ENCODE results near the gene HMBS. TPM values are rescaled to one million over a fixed set of nuclear protein-coding genes. Genes with fewer than 3 reads are reported as not detected.

The HMBS gene
- total and polyA plus RNA-seq, 2 experiments from 2014 or later: 101 to 107 TPM

GRCh38 chr11:119112314-119113020 lies 27.8 kb downstream of the HMBS start (continued):
- TF ChIP-seq CTCF (conservative IDR thresholded peaks at IDR 0.05; ENCODE audit: low read depth in 2 of 2) (no peak), ETS1 (IDR thresholded peaks at IDR 0.05) (no peak), ZNF114 (CRISPR knock-in tag; IDR thresholded peaks at IDR 0.05) (no peak)

GRCh38 chr11:119113716-119114115 lies 29.0 kb downstream of the HMBS start:
- Histone ChIP-seq H3K27ac (ENCODE audit: low read depth) (no peak overlapping the region), H3K9me2 (ENCODE audit: insufficient read depth) (no peaks in the 10 kb centered on the region), H3K4me3 (no peak overlapping the region), H3K4me2 (no peak overlapping the region), H3K36me3 (ENCODE audit: insufficient read depth) (no peaks in the 10 kb centered on the region), H3K27me3 (ENCODE audit: insufficient read depth) (peaks cover 9% of the 10 kb centered on the region), H3K79me2 (replicated peaks; ENCODE audit: insufficient read depth) (no peaks in the 10 kb centered on the region), H3F3A (replicated peaks; ENCODE audit: low read depth) (no peaks in the 10 kb centered on the region), H2AFZ (no peak overlapping the region), H4K20me1 (replicated peaks; ENCODE audit: insufficient read depth) (no peaks in the 10 kb centered on the region), H3K4me1 (ENCODE audit: insufficient read depth) (peaks cover 12% of the 10 kb centered on the region)
- ATAC-seq (no peak), DNase-seq (ENCODE audit: low spot score) (no peak)
- H3K9me3 Mint-ChIP-seq: no peaks in the 10 kb centered on the region
- peaks cover 7% of the 10 kb centered on the region for H3K27me3 Mint-ChIP-seq (ENCODE audit: insufficient read depth, low read depth, poor library complexity)
- no peak overlapping the region for H3K27ac Mint-ChIP-seq
- peaks cover 8% of the 10 kb centered on the region for H3K4me1 Mint-ChIP-seq
- H3K4me3 Mint-ChIP-seq: no peak overlapping the region; the same call in 2 of the 3 replicates
- H3K36me3 Mint-ChIP-seq (ENCODE audit: low read depth): no peaks in the 10 kb centered on the region; the same call in 2 of the 3 replicates
- TF ChIP-seq NANOG (IDR thresholded peaks at IDR 0.05; ENCODE audit: borderline replicate concordance): no peak
- no peak for TF ChIP-seq ZNF462 (CRISPR knock-in tag; IDR thresholded peaks at IDR 0.05)
- TF ChIP-seq EZH2 (IDR thresholded peaks at IDR 0.05; ENCODE audit: low read depth, unreplicated experiment): no peak
- no peak for TF ChIP-seq ZNF114 (CRISPR knock-in tag; IDR thresholded peaks at IDR 0.05)
- TF ChIP-seq ZNF331 (CRISPR knock-in tag; IDR thresholded peaks at IDR 0.05; ENCODE audit: low read depth): no peak
- no peak for TF ChIP-seq CREB1 (CRISPR knock-in tag; IDR thresholded peaks at IDR 0.05; ENCODE audit: low read depth)
- no peak for TF ChIP-seq CTCF (conservative IDR thresholded peaks at IDR 0.05; ENCODE audit: low read depth in 2 of 2)
- TF ChIP-seq ETS1 (IDR thresholded peaks at IDR 0.05): no peak
- no peak for TF ChIP-seq JUNB (IDR thresholded peaks at IDR 0.05; ENCODE audit: unreplicated experiment)
- TF ChIP-seq POLR2AphosphoS5 (IDR thresholded peaks at IDR 0.05; ENCODE audit: low read depth): no peak
- TF ChIP-seq STAT1 (IDR thresholded peaks at IDR 0.05; ENCODE audit: unreplicated experiment): no peak
- no peak for TF ChIP-seq EZH2phosphoT487 (IDR thresholded peaks at IDR 0.05; ENCODE audit: unreplicated experiment)

All from GM23338 (cell line).